GM21528 (cell line): Measurements from ENCODE around the gene GABRR3.

Experiments used
- ATAC-seq: cut with Tn5 transposase; IDR thresholded peaks from one replicate; pipeline ENCODE4 v1.9.1; 2021; ENCODE audit warnings: mild to moderate bottlenecking, moderate library complexity; ENCODE audit not compliant: unreplicated experiment, low FRiP score

The GABRR3 gene

GRCh38 chr3:97992547-97993173, 42.5 kb downstream of the GABRR3 start:
- no peak for ATAC-seq

DNA sequence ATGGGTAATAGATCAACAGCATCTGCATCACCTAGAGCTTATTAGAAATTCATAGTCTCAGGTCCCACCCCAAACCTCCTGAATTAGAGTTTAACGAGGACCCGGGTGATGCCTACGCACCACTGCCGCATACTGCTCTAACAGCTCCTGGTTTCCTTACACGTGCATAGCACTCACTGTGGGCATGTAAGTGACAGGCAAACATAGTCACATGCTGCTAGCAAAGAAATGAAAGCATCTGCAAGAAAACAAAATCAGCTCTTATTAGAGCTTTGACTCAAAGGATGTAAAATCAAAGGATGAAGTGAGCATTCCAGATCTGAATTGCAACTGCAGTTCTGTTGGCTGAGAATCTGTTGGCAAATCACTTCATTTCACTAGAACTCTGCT, 43.8 kb downstream of the GABRR3 start:
- no peak for ATAC-seq

GRCh38 chr3:97990624-97991292, 44.4 kb downstream of the GABRR3 start:
- no peak for ATAC-seq

DNA sequence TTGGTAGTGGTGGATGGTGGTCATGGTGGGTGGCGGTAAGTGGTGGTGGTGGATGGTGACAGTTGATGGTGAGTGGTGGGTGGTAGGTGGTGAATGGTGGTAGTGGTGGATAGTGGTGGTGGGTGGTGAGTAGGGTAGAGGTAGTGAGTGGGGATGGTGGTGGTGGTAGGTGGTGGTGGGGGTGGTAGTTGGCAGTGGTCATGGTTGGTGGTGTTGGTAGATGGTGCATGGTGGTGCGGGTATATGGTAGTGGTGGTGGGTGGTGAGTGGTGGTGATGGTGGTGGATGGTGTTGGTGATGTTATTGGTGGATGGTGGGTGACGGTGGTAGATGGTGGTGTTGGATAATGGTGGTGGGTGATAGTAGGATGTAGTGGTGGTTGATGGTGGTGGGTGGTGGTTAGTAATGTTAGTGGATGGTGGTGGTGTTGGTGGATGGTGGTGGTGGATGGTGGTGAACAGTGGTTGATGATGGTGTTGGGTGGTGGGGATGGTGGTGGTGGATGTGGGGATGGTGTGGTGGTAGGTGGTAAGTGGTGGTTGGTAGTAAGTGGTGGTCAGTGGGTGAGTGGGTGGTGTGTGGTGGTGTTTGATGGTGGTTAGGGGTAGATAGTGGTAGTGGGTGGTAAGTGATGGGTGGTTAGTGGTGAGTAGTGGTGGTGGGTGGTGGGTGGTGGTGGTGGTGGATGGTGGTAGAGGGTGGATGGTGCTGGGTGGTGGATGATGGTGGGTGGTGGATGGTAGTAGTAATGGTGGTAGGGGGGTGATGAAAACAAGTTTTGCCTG, 46.1 kb downstream of the GABRR3 start:
- ATAC-seq: no peak

DNA sequence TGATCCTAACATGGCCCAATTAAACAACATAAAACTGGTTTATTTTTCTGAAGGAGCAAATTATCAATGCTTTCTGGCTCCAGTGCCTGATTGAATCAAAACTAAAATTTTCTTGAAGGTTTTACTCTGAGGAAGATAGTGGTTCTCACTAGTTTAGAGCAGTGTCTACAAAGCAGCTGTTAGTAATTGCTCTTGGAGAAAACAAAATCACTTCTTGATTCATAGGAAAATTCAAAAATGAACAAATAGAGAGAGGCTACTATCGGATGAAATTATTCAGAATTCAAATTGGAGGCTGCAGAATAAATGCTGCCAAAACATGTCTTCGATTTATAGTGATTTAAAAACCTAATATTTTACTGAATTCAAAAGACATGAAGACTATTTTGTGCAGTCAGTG, 47.8 kb downstream of the GABRR3 start:
- no peak for ATAC-seq

DNA sequence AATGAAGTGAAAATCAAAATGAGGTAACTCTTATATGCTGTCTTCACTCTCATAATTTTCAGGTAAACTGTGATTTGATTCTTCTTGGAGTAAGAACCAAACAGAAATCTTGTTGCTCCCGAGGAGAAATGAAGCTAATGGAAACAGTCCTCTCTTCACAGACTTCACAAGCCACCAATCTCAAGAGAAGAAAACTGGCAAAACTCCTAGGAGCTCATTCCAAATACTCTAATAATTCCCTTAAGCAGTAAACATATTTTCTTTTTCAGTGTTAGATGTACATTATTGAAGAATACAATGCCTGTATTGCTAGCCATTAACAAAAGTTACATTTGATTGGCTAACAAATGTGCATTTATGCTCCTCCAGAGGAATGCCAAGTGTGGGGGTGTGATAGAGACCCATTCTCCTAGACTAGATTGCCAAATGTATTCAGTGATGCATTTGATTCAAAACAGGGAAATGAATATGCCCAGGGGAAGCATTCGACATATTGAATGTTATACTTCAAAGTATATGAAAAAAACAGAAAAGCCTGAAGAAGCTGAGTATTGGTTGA, 51.1 kb downstream of the GABRR3 start:
- no peak for ATAC-seq

DNA sequence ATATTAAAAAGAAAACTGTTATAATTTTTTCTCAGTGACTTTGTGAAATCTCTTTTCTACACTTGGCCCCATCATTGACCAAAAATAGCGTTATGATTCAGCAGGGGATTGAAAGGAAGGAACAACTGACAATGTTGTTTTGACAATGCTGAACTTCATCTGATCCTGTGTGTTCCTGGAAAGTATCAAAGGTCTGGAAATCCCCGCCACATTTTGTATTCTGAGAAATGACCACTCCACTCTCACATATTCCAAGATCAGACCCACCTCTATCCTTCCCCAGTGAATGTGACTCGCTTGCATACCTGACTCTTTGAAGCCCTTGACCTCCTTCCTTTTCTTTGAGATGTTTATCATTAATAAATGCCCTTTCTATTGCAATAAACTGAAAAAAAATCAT, 53.2 kb downstream of the GABRR3 start:
- ATAC-seq: no peak

- ATAC-seq: no peak
Measured at GRCh38 chr3:97979610-97980009, 55.5 kb downstream of the GABRR3 start.

GRCh38 chr3:97975466-97975865, 59.6 kb downstream of the GABRR3 start:
- ATAC-seq: no peak

- no peak for ATAC-seq
Measured at GRCh38 chr3:97974996-97975395, 60.1 kb downstream of the GABRR3 start.

DNA sequence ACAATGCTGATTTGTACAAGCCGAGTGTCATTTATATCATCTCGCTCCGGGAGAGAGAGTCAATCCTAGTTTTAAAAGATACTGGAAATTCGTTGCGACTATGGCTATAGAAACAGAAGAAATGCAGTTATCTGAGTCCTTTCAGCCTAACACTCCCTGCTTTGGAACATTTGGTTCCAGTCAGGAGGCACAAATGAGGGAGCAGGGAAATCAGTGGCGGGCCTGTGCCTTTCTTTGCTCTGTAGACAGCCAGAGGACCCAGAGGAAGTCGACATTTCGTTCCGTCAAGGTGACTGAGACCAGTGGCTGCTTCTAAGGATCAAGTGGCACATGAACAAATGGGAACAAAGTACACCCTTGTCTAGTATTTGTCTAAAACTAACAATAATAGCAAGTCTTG, 62.1 kb downstream of the GABRR3 start:
- ATAC-seq: no peak

DNA sequence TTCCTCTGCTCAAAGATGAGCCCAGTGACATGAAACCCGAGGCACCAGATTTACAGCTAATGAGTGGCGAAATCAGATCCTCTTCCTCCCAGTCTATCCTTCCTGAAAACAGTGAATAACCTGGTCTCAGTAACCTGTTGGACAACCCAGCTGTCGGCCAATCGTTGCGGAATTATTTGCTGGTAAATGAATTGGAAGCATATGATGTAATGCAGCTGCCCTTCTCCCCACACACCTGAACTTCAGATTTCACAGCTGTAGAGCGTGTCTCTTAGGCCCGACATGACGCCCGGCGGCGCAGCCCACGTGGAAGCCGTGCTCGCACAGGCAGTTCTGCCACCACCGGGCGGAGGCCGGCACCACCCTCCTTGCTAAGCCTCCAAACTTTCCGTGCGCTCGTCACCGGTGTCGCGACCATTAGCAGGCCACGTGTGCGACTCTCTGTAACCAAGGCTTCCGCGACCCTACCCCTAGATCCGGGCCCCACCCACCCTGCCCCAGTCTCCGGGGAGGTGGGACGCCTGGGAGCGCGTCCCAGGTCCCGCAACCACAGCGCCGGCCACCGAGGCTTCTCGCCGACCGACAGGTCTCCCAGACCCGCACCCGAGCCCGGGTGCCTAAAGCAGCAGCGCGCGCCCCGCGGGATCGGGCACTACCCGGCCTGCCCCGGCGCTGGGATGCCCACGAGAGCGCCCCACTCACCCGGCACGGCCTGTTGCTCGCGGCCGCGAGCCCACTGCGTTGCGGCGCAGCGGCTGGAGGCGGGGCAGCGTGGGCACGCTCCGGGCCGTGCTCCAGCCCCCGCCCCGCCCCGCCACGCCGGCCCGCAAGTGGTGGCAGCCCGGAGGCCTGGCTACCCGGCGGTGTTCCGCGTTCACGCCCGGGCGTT, 63.2 kb downstream of the GABRR3 start, which contains the start of gene RIOX2:
TSS of gene RIOX2 (minus strand) at position 753 of the 889 bp plus-strand sequence. CDS start 4,838 bp downstream, outside the sequence.
- ATAC-seq: peak; percentile 93

GRCh38 chr3:97970956-97971620, 64.0 kb downstream of the GABRR3 start:
- ATAC-seq: no peak

GRCh38 chr3:97970156-97970555, 65.0 kb downstream of the GABRR3 start:
- no peak for ATAC-seq

- ATAC-seq: no peak
Measured at GRCh38 chr3:97969541-97969940, 65.6 kb downstream of the GABRR3 start.

GRCh38 chr3:97968376-97968775, 66.7 kb downstream of the GABRR3 start:
- no peak for ATAC-seq

- no peak for ATAC-seq
Measured at GRCh38 chr3:97967966-97968365, 67.1 kb downstream of the GABRR3 start.

GRCh38 chr3:97960993-97961766, 73.9 kb downstream of the GABRR3 start:
- no peak for ATAC-seq

DNA sequence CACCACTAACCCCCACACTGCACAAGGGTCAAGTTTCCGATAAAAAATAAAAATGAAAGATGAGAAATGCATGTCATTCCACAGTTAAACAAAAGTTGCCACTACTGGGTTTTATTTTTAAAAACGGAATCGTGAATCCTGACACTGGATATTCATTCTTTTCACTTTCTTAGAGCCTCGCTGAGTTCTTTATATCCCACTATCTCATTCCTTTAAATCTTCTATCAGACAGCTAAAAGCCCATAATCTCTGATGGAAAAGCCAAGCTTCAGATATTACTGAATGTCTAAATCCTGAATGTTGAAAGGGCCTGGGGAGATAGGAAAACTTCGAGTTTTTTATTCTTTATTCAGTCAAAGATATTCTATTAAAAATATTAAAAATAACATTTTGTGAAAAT, 74.6 kb downstream of the GABRR3 start:
- no peak for ATAC-seq
